Measurements from ENCODE around the gene ATXN10. TPM values are rescaled to one million over a fixed set of nuclear protein-coding genes. Genes with fewer than 3 reads are reported as not detected.
"Not testable (repeated sequence)": the region's sequence is repeated elsewhere in the genome, so short reads cannot be mapped to it uniquely, and the experiment has no call there.

Gene ATXN10, protein sequence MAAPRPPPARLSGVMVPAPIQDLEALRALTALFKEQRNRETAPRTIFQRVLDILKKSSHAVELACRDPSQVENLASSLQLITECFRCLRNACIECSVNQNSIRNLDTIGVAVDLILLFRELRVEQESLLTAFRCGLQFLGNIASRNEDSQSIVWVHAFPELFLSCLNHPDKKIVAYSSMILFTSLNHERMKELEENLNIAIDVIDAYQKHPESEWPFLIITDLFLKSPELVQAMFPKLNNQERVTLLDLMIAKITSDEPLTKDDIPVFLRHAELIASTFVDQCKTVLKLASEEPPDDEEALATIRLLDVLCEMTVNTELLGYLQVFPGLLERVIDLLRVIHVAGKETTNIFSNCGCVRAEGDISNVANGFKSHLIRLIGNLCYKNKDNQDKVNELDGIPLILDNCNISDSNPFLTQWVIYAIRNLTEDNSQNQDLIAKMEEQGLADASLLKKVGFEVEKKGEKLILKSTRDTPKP
- total RNA-seq, result 193 TPM

DNA sequence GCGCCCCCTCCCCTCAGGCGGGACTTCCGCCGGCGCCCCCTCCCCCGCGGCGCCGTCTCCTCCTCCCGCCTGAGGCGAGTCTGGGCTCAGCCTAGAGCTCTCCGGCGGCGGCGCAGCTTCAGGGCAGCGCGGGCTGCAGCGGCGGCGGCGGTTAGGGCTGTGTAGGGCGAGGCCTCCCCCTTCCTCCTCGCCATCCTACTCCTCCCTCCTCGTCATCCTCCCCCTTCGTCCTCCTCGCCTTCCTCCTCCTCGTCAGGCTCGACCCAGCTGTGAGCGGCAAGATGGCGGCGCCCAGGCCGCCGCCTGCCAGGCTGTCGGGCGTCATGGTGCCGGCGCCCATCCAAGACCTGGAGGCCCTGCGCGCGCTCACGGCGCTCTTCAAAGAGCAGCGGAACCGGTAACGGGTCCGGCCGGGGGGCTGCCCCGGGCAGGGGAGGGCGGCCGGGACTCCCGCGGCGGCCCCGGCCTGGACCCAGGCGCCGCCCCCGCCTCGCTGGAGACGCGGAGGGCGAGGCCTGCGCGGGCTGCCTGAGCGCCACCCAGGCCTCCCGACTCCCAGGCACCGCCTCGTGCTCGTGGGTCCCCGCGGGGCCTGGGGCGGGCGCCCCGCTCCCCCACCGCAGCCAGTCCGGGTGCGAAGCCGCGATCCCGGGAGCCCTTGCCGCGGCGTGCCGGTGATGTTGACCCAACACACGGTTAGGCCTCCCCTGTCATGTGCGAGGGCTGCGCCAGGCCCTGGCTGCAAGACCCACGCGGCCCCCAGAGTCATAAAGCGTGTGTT is at the start of gene ATXN10:
Gene ATXN10 (plus strand): TSS at position 52 of the 781 bp plus-strand sequence. CDS start 230 bp downstream, at position 282.
- DNase-seq (ENCODE audit: low spot score), result peak; percentile 78

DNA sequence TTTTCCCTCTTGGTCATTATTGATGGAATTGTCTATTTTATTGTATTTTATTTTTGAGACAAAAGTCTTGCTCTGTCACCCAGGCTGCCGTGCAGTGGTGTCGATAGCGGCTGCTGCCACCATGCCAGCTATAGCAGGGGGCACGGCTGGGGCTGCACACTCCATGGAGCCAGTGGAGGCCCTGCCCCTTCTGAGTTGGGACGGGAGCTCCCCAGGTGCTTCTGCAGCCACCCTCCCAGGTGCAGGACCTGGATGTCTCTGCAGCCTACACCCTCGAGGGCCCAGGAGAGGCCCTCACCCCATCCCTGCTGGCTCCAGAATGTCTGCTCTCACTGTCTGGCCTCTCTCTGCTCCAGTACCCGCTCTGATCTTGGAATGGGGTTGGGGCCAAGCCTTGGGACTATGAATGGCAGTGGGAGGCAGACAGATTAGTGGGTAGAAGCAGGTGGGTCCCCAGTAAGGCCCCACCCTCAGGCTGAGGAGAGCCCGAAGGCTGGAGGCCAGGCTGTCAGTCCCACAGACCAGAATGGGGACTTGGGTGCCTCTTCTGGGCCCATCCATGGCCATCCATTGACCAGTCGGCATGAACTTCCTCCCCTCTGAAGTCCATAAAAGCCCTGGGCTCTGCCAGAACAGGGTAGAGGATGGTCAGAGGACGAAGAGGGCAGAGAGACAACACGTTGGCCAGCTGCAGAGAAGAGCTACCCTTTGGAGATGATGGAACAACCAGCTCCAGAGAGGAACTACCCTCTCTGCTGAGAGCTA is 49.6 kb upstream of the ATXN10 start:
- DNase-seq (ENCODE audit: low spot score), result no peak

DNA sequence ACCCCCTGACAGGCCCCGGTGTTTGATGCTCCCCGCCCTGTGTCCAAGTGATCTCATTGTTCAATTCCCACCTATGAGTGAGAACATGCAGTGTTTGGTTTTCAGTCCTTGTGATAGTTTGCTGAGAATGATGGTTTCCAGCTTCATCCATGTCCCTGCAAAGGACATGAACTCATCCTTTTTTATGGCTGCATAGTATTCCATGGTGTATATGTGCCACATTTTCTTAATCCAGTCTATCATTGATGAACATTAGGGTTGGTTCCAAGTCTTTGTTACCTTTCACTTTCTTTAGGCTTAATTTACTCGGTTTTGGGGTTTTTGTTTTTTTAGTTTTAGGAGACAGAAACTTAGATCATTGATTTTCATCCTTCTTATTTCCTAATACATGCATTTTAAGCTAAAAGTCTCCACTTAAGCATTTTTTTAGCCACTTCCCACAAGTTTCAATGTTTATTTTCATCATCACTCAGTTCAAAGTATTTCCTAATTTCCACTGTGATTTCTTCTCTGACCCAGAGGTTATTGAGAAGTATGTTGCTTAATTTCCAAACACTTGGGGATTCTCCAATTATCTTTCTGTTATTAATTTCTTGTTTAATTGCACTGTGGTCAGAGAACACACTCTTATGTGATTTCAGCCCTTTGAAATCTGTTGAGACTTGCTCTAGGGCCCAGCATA is 48.0 kb upstream of the ATXN10 start:
- DNase-seq (ENCODE audit: low spot score), result not testable (repeated sequence)

DNA sequence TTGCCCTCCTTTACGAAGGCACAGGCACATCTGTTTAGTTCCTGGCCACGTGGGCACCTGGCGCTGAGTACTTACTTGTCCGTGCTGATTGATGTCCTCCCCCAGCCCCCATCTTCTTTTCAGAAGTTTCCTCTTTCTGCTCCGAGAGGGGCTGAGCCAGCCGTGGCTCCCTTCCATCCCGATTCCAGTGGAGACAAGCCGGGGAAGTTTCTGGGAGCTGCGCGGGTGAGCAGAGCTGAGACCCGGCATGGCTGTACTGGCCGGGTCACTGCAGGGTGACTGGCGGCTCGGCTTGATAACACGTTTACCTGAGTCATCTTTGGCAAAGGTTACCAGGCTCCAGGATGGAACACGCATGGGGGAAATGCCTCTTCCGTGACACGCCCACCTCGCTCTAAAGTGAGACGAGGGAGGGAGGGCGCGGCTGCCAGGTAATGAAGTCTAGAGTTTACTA is 45.4 kb upstream of the ATXN10 start:
- peak; percentile 91 for DNase-seq (ENCODE audit: low spot score)

DNA sequence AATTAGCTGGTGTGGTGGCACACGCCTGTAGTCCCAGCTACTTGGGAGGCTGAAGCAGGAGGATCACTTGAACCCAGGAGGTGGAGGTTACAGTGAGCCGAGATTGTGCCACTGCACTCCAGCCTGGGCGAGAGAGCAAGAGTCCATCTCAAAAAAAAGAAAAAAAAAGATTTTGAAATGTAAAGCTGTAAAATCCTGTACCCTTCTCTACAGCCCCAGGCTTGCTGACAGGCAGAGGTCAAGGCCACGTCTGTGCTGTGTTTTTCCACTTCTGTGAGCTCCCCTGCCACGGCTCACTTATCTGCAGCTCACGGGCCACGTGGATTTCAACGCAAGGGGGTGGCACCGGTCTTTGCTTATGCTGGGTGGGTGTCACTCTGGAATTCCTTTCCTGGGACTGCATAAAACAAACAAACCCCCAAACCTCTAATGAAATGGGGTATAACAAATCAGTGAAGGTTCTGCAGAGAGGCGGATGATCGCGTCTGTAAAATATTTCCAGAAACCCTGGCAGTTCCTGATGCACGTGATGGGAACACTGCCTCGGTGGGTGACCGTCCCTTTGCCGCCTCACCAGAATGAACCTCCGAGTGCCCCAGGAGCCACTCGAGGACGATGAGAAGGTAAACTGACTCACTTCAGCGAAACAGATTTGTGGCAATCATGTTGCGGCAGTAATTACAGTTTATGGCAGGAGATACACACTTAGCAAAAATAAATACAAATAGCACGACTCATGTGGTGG is 44.0 kb upstream of the ATXN10 start:
- DNase-seq (ENCODE audit: low spot score), result no peak

DNA sequence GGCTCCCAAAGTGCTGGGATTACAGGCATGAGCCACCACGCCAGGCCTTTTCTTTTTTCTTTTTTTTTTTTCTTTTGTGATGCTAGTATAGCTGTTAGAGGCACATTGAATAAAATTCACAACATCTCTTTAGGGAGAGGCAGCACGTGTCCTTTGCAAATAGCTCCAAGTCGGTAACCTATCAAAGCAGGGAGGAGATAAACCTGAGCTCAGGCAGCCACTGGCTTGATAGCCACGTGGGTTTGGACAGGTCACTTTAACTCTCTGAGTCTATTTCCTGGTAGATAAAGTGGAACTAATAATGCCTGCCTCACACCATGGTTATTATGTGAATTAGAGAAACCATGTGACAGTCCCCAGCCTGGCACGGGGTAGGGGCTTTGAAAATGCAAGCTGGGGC is 43.1 kb upstream of the ATXN10 start:
- DNase-seq (ENCODE audit: low spot score), result no peak

DNA sequence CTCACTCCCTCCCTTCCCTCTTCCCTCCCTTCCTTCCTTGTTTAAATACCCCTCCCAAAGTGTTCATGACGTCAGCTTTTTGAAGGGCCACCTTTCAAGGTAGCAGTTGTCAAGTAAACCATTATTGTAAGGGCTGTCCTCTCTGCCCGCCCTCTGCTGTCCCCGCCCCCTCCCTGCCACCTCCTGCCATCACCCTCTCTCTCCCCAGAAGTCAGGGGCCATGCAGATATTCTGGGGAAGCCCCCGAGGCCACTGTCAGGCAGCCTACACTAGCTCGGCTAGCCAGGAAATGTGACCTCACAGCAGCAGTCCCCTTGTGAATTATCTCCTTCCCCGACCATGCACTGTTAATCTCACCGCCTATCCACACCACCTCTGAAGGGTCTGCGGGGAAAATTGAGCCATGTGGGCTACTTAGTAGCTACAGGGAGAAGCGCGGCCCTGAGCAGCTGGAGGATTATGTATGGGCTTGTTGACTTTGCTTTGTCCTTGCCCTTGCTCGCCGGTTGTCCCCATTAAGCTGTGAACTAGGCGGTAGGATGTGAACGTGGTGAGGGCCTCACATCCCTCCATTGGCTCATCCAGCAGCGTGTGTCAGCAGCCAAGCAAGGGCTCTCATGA is 42.1 kb upstream of the ATXN10 start:
- DNase-seq (ENCODE audit: low spot score), result no peak

DNA sequence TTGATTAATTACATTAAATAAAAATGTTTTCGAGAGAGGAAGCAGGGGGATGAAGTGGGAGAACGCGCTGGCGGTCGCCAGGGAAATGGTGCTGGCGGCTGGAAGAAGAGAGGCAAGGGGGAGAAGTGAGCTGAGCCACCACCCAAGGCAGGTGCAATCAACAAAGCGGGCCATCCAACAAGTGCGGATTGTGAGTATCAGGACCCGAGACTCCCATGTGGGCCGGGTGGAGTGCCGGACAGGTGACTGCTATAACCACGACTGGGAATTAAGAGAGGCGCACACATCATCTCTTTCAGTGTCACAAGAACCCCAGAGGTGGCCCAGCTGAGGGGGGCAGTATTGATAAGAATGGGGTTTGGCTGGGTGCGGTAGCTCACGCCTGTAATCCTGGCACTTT is 41.2 kb upstream of the ATXN10 start:
- DNase-seq (ENCODE audit: low spot score), result no peak

DNA sequence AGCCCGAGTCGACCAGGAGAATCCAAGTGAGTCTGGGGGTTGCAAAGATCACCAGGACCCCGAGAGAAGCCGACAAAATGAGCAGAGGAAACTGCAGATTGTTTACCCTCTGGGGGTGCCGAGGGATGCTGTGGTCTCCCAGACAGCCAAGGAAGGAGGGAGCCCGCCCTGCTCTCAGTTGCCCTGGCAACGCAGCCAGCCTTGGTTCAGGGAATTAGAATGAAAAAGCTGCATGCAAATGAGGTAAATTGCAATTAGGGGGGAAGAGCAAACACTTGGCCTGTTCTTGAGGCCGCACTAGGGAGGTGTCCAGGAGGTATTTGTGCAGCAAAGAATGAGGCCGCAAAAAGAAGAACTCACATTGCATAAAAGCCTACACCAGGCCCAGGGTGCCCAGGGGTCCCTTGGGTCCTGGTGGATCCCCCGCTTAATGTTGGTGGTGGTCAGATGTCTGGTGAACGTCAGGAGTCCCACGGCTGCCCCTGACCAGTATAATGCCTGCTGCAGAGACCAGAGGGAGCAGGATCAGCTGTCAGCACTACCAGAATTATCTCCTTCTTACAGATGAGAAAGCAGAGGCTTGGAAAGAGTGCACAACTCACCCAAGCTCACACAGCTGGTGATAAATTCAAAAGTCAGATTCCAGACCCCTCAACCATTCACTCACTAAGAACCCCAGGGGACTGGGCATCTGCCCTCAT is 40.3 kb upstream of the ATXN10 start:
- DNase-seq (ENCODE audit: low spot score), result no peak

DNA sequence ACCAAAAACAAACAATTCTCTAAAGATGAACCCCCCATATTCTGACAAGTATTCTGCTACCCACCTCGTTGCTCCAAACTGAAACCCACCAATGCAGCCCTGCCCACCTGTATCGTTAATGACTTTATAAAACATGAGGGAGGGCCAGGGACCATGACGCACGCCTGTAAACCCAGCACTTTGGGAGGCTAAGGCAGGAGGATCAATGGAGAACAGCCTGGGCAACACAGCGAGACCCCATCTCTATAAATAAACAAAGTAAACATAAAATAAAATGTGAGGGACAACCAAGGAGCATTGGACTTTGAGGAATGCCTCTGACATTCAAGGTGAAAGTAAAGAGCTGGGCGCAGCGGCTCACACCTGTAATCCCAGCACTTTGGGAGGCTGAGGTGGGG is 39.8 kb upstream of the ATXN10 start:
- no peak for DNase-seq (ENCODE audit: low spot score)

DNA sequence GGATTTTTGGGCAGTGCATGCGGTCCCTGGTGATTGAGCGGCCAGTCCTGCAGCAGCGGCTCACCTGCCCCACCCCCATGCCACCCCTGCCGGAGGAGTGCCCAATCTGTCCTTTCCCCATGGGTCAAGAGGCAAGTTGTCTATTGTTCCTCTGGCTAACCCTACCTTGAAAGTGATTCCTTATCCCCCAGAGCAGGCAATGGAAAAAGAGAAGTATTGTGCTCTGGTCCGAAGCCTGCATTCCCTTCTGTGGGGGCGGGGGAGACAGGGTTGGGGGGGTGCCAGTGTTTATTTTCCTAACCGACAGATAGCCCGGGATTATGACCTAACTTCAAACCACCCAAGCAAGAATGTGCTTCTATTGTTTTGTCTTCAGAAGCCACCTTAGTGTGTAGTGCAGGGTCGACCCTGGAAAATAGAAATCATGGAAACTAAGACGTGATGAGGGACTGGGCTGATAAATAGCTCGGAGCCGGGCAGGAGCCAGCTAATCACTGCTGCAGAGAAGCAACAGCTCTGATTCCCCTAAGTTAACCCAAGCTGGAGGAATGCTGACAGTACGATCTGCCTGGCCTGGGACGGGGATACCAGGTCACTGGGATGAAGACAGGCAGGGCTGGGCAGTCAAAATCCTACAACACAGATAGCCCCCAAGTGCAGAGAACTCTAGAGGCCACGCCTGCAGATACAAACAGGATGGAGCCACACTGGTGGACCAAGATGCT is 38.7 kb upstream of the ATXN10 start:
- no peak for DNase-seq (ENCODE audit: low spot score)

DNA sequence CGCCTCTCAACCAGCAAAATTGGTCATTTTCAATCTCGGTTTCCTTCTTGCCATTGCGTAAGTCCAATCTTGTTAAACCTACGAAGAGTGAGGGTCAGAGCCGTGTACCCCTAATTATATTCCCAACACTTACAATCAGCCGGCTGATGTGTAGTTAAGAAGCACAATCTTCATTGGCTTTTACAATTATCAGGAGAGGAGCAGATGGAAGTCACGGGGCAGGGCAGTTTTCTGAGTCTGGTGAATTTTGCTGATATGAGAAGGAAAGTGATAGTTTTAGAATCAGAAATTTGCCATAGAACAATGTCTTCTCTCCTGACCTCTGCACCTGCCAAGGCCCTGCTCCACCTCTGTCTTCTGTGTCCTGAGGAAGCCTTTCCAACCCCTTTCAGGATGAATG is 35.0 kb upstream of the ATXN10 start:
- no peak for DNase-seq (ENCODE audit: low spot score)

DNA sequence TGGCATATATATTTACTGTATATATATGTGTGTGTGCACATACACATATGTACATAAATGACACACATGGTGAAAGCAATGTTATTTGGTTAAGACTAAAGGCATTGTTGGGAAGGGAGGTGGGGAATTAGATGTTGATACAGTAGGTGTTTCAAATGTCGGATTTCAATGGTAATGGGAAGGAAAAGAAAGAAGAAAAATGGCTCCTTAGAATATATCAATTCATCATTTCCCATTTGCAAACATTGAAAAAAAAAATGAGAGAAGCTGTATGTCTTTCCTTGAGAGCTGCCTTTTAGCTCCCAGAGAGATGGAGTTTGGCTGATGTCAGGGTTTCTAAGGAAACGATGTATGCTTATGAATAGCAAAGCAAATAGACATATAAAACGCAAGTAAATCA is 33.4 kb upstream of the ATXN10 start:
- DNase-seq (ENCODE audit: low spot score), result no peak

DNA sequence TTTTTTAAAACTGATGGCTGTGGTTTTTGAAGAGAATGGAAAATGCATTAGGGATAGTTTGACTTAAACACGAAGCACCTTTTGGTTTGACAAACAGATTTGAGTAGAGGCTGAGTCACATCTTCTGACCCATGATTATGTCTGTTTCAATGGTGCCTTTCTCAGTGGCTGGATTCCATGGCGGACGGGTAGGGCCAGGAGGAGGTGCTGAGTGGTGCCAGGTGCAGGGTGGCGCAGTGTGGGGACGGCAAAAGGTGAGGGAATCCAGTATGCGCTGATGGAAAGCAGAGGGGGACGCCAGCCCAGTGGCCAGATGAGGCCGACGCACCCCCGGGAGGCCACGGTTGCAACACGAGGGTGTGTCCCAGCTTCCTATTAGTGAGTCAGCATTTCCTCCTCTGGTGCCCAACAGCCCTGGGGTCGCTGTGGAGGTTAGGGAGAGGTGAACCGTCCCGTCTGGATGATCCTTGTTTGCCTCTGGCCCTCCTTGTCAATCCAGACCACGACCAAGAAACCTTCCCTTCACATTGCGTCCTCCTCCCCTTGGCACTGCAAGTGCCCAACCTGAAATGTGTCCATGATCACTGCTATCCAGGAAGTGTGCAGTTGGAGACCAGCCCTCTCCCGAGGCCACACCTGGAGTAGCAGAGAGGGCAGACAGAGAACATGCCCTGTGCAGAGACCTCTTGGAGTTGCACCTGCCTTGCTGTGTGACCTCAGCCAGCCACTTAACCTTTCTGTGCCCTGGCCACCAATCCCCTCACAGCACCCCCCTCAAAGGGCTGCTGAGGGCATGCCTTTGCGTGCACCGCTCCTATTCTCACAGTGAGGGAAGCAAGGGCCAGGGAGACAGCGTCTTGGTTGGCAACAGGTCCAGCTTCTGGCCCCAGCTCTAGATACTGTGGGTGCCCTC is 32.5 kb upstream of the ATXN10 start:
- peak; percentile 79 for DNase-seq (ENCODE audit: low spot score)

DNA sequence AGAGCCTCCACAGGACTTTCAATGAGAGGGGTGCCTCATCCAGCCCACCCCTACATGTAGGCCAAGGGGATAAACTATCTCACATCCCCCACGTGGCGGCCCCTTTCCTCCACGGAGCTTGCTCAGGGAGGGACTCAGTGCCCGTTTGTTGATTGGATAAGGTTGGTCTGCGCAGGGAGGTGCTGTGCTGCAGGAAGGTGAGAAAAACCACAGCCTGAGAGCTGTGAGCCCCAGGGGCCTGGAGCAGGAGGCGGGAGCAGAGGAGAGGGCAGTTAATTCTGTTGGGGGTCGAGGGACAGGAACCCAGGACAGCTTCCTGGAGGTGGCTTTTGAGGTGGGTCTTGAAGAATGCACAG is 31.9 kb upstream of the ATXN10 start:
- DNase-seq (ENCODE audit: low spot score), result no peak

DNA sequence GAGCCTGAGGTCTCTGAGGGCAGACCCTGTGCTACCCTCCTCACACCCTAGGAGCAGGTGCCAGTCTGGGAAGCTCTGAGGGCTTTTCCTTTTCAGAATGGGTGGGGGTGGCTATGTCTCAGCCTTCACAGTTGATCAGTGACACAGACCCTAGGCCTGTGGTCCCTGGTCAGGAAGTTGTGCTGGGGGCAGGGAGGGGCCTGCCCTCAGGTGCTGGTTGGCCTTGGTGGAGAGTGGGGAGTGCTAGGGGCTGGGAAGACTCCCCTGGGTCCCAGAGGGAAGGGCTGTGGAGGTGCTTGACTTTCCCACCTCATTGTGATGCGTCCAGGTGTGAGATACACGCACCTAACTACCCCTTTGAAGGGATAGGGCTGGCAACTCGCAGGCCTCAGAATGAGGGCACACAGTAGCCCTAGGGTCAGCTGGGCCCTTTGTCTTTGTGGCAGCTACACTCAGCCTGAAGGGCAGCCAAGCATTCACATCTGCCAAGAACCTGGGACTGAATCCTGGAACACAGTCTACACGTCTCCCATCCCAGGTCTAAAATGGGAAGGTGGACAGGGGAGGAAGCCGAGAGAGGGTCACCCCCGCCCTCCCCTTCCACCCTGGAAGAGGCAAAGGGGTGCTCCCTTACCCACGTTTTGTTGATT is 31.2 kb upstream of the ATXN10 start:
- no peak for DNase-seq (ENCODE audit: low spot score)

DNA sequence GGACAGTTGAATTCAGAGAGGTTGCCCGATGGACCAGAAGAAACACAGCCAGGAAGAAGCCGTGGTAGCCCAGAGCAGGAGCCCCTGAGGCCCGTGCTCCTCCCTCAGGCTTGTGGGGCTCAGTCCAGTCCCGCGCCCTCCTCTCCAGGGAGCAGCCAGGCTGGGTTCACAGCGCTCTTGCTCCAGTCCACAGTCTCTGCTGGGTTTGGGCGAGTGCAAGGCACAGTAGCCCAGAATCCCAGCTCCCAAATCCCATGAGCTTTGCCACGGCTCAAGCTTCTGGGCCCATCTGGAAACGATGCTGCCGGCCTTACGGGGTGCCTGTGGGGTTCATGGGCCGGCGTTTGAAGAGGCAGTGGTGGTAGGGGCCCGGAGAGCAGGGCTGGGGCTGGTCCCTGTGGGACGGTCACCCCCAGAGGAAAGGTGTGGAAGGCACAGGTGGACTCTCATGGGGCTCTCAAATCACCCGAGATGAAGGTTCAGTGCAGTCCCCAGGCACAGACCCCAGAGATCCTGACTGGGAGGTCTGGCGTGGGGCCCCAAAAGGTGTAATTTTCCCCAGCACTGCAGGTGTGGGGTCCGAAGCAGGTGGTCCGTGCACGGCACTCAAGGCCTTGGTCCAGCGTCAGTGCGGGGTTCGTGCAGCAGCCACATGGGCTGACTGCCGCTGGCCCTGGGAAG is 30.6 kb upstream of the ATXN10 start:
- no peak for DNase-seq (ENCODE audit: low spot score)
